Tibial nerve (tissue), 3 donors: ENCODE measurements around the gene KMT2E.

Experiments used
- POLR2A ChIP-seq, 2 donors: fragments of 450-650 bp; IDR thresholded peaks; one replicate each; pipeline ENCODE4 v1.6.1; 2017; ENCODE audit warnings: antibody characterized with exemption in 2 of 2, mild to moderate bottlenecking in 2 of 2, moderate library complexity in 2 of 2
- TF ChIP-seq, protein P1 (sequence below), 5 experiments: fragments of 200-600 bp in 3 of 5; fragments of 450-650 bp in 2 of 5; sonication (generic) in 3 of 5; IDR thresholded peaks; one replicate each; pipeline ENCODE4 v1.5.1; 2016 to 2019; ENCODE audit warnings: antibody characterized with exemption in 5 of 5, mild to moderate bottlenecking in 3 of 5, moderate library complexity in 2 of 5

DNA sequence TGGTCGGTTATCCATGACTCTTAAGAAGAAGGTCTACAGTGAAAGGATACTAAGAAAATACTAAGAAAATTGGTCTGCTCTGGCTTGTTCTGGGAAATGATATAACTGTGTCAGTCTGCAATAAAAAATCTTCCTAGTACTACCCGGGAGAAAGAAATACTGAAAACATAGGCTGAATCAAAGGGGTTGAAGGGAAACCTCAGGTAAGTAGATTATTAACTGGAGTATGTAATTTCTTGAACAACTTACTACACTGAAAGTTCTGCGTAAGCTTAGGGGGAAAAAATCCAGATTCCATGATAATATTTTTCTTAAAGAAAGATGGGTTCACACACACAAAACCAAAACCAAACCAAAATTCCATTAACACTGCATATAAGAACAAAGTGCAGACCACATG, 143.3 kb downstream of the KMT2E start:
- TF ChIP-seq, protein P1, sequence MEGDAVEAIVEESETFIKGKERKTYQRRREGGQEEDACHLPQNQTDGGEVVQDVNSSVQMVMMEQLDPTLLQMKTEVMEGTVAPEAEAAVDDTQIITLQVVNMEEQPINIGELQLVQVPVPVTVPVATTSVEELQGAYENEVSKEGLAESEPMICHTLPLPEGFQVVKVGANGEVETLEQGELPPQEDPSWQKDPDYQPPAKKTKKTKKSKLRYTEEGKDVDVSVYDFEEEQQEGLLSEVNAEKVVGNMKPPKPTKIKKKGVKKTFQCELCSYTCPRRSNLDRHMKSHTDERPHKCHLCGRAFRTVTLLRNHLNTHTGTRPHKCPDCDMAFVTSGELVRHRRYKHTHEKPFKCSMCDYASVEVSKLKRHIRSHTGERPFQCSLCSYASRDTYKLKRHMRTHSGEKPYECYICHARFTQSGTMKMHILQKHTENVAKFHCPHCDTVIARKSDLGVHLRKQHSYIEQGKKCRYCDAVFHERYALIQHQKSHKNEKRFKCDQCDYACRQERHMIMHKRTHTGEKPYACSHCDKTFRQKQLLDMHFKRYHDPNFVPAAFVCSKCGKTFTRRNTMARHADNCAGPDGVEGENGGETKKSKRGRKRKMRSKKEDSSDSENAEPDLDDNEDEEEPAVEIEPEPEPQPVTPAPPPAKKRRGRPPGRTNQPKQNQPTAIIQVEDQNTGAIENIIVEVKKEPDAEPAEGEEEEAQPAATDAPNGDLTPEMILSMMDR (IDR thresholded peaks at IDR 0.05): no peak
- no peak for TF ChIP-seq POLR2A (IDR thresholded peaks at IDR 0.05)
